Measurements from ENCODE around the gene BLOC1S6. TPM values are rescaled to one million over a fixed set of nuclear protein-coding genes. Genes with fewer than 3 reads are reported as not detected.
A peak's percentile ranks its signal among the peaks of the same experiment; 100 is the strongest.

Gene BLOC1S6
- total and polyA plus RNA-seq, 9 of the 15 experiments (the other 6 are each of a cell fraction or from before 2014, with no cell fraction given), result 18.2 to 72.4 (median 38.4) TPM

GRCh38 chr15:45606841-45607240 lies 19.7 kb downstream of the BLOC1S6 start (continued):
- no peak for TF ChIP-seq ARHGAP35 (IDR thresholded peaks at IDR 0.05; ENCODE audit: partially characterized antibody)
- no peak for TF ChIP-seq NFATC3 (IDR thresholded peaks at IDR 0.05)
- TF ChIP-seq KAT8 (IDR thresholded peaks at IDR 0.05; ENCODE audit: low read depth), result no peak
- TF ChIP-seq NCOA6 (IDR thresholded peaks at IDR 0.05), result no peak
- TF ChIP-seq XRCC5 (IDR thresholded peaks at IDR 0.05; ENCODE audit: low read depth, low read length), result no peak
- no peak for TF ChIP-seq HOMEZ (CRISPR knock-in tag; IDR thresholded peaks at IDR 0.05)
- no peak for TF ChIP-seq HMG20A (CRISPR knock-in tag; conservative IDR thresholded peaks at IDR 0.05)

GRCh38 chr15:45611305-45611704 lies 24.1 kb downstream of the BLOC1S6 start:
- ChIA-PET CTCF (ENCODE audit: low intra/inter-chr PET ratio) (interaction anchor here (1.3 to 8.1 kb wide), 2 partner anchors 153 to 406 kb away, joined by 7 to 168 read pairs; no protein-coding TSS in a partner anchor), POLR2A (interaction anchor here (0.8 to 1.0 kb wide), 5 partner anchors 23 to 209 kb away, joined by 3 to 4 read pairs (median 3); partner anchors contain the start of gene BLOC1S6)
- 0% methylated on average over 4 of the region's 4 CpGs for WGBS (ENCODE audit: insufficient coverage, low coverage, missing lambda C conversion rate)
- BruUV-seq (replicated peaks), result no TSS peak
- peak in 2 of 4 experiments; percentile 24 to 46 for DNase-seq (ENCODE audit: extremely low read depth in 1 of 4, low spot score in 3 of 4)
- intact Hi-C loops (cut with micrococcal nuclease), result loop anchor here (5.0 to 10.0 kb wide), 3 partner anchors 89 to 447 kb away; partner anchors contain the start of gene SLC30A4
- Histone ChIP-seq H3K4me2 (ENCODE audit: insufficient read depth, low read length) (no peak overlapping the region), H3K27ac (ENCODE audit: extremely low read depth, low read depth, low read length) (no peak overlapping the region), H3K9ac (ENCODE audit: insufficient read depth in 1 of 2, low read depth in 2 of 2, low read length in 2 of 2) (no peak overlapping the region), H3K9me3 (replicated peaks; ENCODE audit: control insufficient read depth, insufficient read depth, low read depth, low read length) (no peaks in the 10 kb centered on the region), H2AFZ (ENCODE audit: low read depth, low read length) (no peak overlapping the region), H3K4me1 (replicated peaks in 1 of 2; ENCODE audit: control insufficient read depth in 2 of 2, insufficient read depth in 2 of 2, low read length in 2 of 2) (no peaks in the 10 kb centered on the region), H3K9me1 (ENCODE audit: control insufficient read depth, insufficient read depth, low read length) (no peaks in the 10 kb centered on the region), H3K4me3 (no peak overlapping the region), H3K27me3 (ENCODE audit: control insufficient read depth in 2 of 2, insufficient read depth in 2 of 2, low read length in 2 of 2) (no peaks in the 10 kb centered on the region), H3K79me2 (ENCODE audit: control insufficient read depth, insufficient read depth, low read length) (no peaks in the 10 kb centered on the region), H4K20me1 (replicated peaks; ENCODE audit: control insufficient read depth, insufficient read depth, low read length) (no peaks in the 10 kb centered on the region), H3K36me3 (ENCODE audit: control insufficient read depth, insufficient read depth, low read length) (peaks cover 14% of the 10 kb centered on the region)
- in situ Hi-C loops (cut with MboI), result loop anchor here (5.0 to 25.0 kb wide), 2 partner anchors 159 to 424 kb away; partner anchors contain the start of gene SHF
- ATAC-seq, result peak; percentile 64
- peak; percentile 87 for FAIRE-seq
- TF ChIP-seq RAD21 (CRISPR knock-in tag; conservative IDR thresholded peaks at IDR 0.05 in 1 of 2, IDR thresholded peaks at IDR 0.05 in 1 of 2) (peak; percentile 61 to 73), DEAF1 (CRISPR knock-in tag; IDR thresholded peaks at IDR 0.05) (peak; percentile 61), SMC3 (conservative IDR thresholded peaks at IDR 0.05; ENCODE audit: insufficient read depth, low read depth, low read length) (0 out of 2 replicates have a peak, but pooled peaks have one; percentile 35), CTCF (IDR thresholded peaks at IDR 0.05 in 2 of 3, conservative IDR thresholded peaks at IDR 0.05 in 1 of 3; ENCODE audit: insufficient read depth in 2 of 3, low read depth in 1 of 3, low read length in 3 of 3) (peak; percentile 35 to 76 (median 50); a peak in 5 of 6 replicates)

All from K562 (cell line).